Measurements from ENCODE around the gene CTSC.

DNA sequence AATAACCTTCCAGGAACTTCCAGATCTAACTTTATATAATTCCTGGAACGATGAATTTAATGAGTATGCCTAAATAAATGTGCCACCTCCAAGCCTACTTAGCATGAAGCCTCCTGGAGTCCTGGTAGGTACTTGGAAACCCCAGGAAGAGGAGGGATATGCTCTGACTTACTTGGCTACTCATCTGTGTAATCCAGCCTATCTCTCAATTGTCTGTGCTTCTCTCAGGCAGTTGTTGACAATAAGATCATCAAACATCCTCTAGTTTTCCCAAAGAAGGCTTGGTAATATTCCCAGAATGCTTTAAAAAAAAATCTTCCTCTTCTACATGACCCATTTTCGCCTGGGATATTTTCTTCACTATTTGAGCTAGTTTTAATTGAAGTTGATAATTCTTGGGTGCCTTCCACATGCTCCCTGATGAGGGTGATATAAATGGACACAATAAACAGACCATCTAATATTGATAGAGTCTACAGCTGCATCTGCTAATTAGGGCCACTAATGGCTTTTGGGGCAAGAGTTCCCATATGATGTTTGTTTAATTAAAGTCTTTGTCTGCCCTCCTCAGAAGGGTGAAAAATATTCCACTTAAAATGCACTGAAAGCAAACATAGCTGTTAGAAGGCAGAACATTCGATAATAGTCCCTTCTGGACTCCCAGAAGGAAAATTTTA lies 86.8 kb downstream of the CTSC start:
- TF ChIP-seq MED8 (CRISPR knock-in tag; IDR thresholded peaks at IDR 0.05; ENCODE audit: insufficient replicate concordance) (no peak), EZH2 (conservative IDR thresholded peaks at IDR 0.05; ENCODE audit: low read depth, low read length) (no peak), NR1H2 (CRISPR knock-in tag; IDR thresholded peaks at IDR 0.05; ENCODE audit: borderline replicate concordance, low read depth) (no peak), SRSF1 (optimal IDR thresholded peaks at IDR 0.05; ENCODE audit: low read depth, low read length) (no peak), POGZ (CRISPR knock-in tag; IDR thresholded peaks at IDR 0.05) (no peak), TBP (CRISPR knock-in tag; IDR thresholded peaks at IDR 0.05) (no peak), ZNF782 (CRISPR knock-in tag; IDR thresholded peaks at IDR 0.05; ENCODE audit: borderline replicate concordance) (no peak), ZSCAN31 (CRISPR knock-in tag; IDR thresholded peaks at IDR 0.05; ENCODE audit: low read depth) (no peak)
- TF ChIP-seq, protein P1, sequence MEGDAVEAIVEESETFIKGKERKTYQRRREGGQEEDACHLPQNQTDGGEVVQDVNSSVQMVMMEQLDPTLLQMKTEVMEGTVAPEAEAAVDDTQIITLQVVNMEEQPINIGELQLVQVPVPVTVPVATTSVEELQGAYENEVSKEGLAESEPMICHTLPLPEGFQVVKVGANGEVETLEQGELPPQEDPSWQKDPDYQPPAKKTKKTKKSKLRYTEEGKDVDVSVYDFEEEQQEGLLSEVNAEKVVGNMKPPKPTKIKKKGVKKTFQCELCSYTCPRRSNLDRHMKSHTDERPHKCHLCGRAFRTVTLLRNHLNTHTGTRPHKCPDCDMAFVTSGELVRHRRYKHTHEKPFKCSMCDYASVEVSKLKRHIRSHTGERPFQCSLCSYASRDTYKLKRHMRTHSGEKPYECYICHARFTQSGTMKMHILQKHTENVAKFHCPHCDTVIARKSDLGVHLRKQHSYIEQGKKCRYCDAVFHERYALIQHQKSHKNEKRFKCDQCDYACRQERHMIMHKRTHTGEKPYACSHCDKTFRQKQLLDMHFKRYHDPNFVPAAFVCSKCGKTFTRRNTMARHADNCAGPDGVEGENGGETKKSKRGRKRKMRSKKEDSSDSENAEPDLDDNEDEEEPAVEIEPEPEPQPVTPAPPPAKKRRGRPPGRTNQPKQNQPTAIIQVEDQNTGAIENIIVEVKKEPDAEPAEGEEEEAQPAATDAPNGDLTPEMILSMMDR (CRISPR knock-in tag; IDR thresholded peaks at IDR 0.05) = no peak
